DOHH2 (cell line): ENCODE data around the gene GIT1.

Experiments
- H3F3A ChIP-seq: fragments of 200-600 bp; sonication (generic), shearing (Covaris generic); 2 replicates; pipeline ENCODE4 v1.6.0; 2016; ENCODE audit warnings: antibody characterized with exemption, mild to moderate bottlenecking; ENCODE audit not compliant: control insufficient read depth, insufficient read depth
- H3K27ac ChIP-seq: fragments of 200-600 bp; sonication (generic); 2 replicates; pipeline ENCODE4 v1.5.1; 2014; ENCODE audit warnings: low read depth, mild to moderate bottlenecking, low read length, moderate library complexity
- H3K27me3 ChIP-seq: fragments of 200-600 bp; sonication (generic); 2 replicates; pipeline ENCODE4 v1.6.1; 2014; ENCODE audit warnings: mild to moderate bottlenecking, low read length, mixed read lengths; ENCODE audit not compliant: control insufficient read depth
- H3K36me3 ChIP-seq: fragments of 200-600 bp; sonication (generic); 2 replicates; pipeline ENCODE4 v1.6.1; 2014; ENCODE audit warnings: mild to moderate bottlenecking, low read length, moderate library complexity, mixed read lengths; ENCODE audit not compliant: control insufficient read depth
- H3K4me1 ChIP-seq: fragments of 200-600 bp; sonication (generic); 2 replicates; pipeline ENCODE4 v1.6.1; 2014; ENCODE audit warnings: mild to moderate bottlenecking, low read length, mixed read lengths; ENCODE audit not compliant: control insufficient read depth
- H3K4me2 ChIP-seq: fragments of 200-600 bp; sonication (generic); 2 replicates; pipeline ENCODE4 v1.6.0; 2014; ENCODE audit warnings: mild to moderate bottlenecking, low read length, moderate library complexity
- H3K4me3 ChIP-seq: fragments of 200-600 bp; sonication (generic); 2 replicates; pipeline ENCODE4 v1.5.1; 2014; ENCODE audit warnings: mild to moderate bottlenecking, low read length, mixed read lengths
- H3K79me2 ChIP-seq: fragments of 200-600 bp; sonication (generic); 2 replicates; pipeline ENCODE4 v1.6.1; 2014; ENCODE audit warnings: mild to moderate bottlenecking, low read length, mixed read lengths; ENCODE audit not compliant: control insufficient read depth
- H3K9me2 ChIP-seq: fragments of 200-600 bp; sonication (generic); replicated peaks from 2 replicates; pipeline ENCODE4 v1.6.1; 2014; ENCODE audit warnings: mild to moderate bottlenecking, low read length, mixed read lengths; ENCODE audit not compliant: control insufficient read depth
- H3K9me3 ChIP-seq: fragments of 200-600 bp; sonication (generic); 2 replicates; pipeline ENCODE4 v1.6.1; 2014; ENCODE audit warnings: antibody characterized with exemption, low read length, mixed read lengths; ENCODE audit not compliant: control insufficient read depth, insufficient read depth
- H4K20me1 ChIP-seq: fragments of 200-600 bp; sonication (generic); 2 replicates; pipeline ENCODE4 v1.6.0; 2014; ENCODE audit warnings: low read depth, mild to moderate bottlenecking, antibody characterized with exemption, low read length, moderate library complexity; ENCODE audit not compliant: control insufficient read depth, insufficient read depth
- EZH2phosphoT487 ChIP-seq: fragments of 200-600 bp; sonication (generic); IDR thresholded peaks from 2 replicates; pipeline ENCODE4 v1.6.1; 2017; ENCODE audit warnings: borderline replicate concordance, mild to moderate bottlenecking, antibody characterized with exemption, low read length, moderate library complexity, mixed read lengths
- TF ChIP-seq, protein P1 (sequence below): fragments of 200-600 bp; sonication (generic); IDR thresholded peaks from one replicate; pipeline ENCODE4 v1.5.1; 2014; ENCODE audit warnings: antibody characterized with exemption, mild to moderate bottlenecking, low read depth, low read length; ENCODE audit not compliant: poor library complexity, severe bottlenecking

The GIT1 gene

DNA sequence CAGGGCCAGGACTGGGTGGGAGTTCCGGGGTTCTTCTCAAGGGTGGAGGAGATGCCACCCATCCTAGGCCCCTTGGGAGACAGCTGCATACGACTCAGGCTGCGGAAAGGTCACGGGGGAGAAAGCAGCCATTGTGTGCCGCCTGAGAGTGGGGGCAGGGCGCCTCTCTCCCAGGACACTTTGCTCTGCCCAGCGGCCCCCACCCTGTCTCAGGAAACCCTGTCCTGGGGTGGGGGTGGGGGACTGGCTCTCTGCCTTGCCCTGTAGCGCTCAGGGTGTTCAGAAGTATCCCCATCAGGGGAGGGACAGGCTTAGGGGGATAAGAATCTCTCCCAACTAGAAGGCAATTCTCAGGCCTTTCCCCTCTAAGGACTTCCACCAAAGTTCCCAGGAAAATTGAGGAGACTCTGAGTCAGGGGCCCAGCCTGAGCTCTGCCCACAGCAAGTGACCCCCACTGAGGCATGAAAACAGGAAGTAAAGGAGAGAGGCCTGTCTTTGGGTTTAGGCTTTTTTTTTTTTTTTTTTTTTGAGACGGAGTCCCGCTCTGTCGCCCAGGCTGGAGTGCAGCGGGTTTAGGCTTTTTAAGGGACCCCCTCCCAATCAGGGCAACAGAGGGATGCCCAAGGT is 4.9 kb downstream of the GIT1 start:
- H3K79me2 ChIP-seq = peaks cover 65% of the 10 kb centered on the region

DNA sequence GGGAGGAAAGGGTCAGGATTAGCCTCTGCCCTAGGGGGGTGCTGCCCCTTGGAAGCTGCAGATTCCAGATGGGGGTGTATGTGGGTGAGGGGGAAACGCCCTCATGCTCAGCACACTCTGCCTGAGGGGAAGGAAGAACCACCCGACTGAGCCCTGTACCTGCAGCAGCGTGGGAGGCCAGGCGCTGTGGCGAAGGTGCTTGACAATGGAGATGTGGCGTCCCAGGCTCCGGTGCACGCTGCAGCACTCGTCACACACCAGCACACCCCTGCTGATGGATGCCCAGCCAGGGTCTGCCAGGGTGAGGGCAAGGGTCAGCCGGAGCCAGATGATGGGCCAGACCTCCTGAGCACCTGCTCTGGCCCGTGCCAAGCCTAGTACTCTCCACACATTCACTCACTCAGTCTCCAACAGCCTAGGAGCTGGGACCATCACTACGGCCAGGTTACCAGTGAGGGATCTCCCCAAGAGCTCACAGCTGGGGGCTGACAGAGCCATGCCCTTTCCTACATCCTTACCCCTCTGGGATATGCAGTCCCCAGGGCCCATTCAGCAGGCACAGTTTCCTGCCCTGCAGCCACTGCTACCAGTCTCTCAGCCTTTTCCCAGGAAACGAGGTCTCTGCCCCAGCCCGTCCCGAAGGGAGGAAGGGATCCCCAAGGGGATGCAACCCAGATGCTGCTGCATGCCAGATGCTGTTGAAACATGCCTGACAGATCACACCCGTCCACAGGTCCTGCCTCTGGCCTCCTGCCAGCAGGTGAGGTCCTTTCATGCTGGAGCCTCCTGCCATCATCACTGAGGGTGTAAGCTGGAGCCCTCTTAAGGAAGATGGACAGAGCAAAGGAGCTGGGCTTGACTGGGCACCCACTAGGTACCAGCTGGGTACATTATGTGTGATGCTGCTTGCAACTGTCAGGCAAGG is 5.9 kb downstream of the GIT1 start:
- TF ChIP-seq EZH2phosphoT487 = no peak
- TF ChIP-seq, protein P1, sequence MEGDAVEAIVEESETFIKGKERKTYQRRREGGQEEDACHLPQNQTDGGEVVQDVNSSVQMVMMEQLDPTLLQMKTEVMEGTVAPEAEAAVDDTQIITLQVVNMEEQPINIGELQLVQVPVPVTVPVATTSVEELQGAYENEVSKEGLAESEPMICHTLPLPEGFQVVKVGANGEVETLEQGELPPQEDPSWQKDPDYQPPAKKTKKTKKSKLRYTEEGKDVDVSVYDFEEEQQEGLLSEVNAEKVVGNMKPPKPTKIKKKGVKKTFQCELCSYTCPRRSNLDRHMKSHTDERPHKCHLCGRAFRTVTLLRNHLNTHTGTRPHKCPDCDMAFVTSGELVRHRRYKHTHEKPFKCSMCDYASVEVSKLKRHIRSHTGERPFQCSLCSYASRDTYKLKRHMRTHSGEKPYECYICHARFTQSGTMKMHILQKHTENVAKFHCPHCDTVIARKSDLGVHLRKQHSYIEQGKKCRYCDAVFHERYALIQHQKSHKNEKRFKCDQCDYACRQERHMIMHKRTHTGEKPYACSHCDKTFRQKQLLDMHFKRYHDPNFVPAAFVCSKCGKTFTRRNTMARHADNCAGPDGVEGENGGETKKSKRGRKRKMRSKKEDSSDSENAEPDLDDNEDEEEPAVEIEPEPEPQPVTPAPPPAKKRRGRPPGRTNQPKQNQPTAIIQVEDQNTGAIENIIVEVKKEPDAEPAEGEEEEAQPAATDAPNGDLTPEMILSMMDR = no peak
- Histone ChIP-seq H3K27me3 (no peaks in the 10 kb centered on the region), H3K79me2 (peaks cover 61% of the 10 kb centered on the region), H3K36me3 (peaks cover 51% of the 10 kb centered on the region), H3K9me2 (no peaks in the 10 kb centered on the region), H3K4me1 (peaks cover 58% of the 10 kb centered on the region), H3K27ac (peak overlapping the region; percentile 49; the same call in 1 of the 2 replicates), H3F3A (no peaks in the 10 kb centered on the region), H4K20me1 (peaks cover 18% of the 10 kb centered on the region), H3K4me2 (no peak overlapping the region; the same call in 1 of the 2 replicates), H3K4me3 (no peak overlapping the region), H3K9me3 (no peaks in the 10 kb centered on the region)

More for the DNA sequence above, 4.9 kb downstream of the GIT1 start:
- H3F3A ChIP-seq = no peaks in the 10 kb centered on the region
- peak overlapping the region; percentile 60 for H3K4me3 ChIP-seq
- peaks cover 48% of the 10 kb centered on the region for H3K36me3 ChIP-seq
- H3K27ac ChIP-seq = peak overlapping the region; percentile 49
- TF ChIP-seq, protein P1 = no peak
- TF ChIP-seq EZH2phosphoT487 = no peak
- no peaks in the 10 kb centered on the region for H3K9me3 ChIP-seq
- H3K4me2 ChIP-seq = peak overlapping the region; percentile 79
- H3K9me2 ChIP-seq = no peaks in the 10 kb centered on the region
- H3K27me3 ChIP-seq = no peaks in the 10 kb centered on the region
- H3K4me1 ChIP-seq = peaks cover 58% of the 10 kb centered on the region
- peaks cover 20% of the 10 kb centered on the region for H4K20me1 ChIP-seq

DNA sequence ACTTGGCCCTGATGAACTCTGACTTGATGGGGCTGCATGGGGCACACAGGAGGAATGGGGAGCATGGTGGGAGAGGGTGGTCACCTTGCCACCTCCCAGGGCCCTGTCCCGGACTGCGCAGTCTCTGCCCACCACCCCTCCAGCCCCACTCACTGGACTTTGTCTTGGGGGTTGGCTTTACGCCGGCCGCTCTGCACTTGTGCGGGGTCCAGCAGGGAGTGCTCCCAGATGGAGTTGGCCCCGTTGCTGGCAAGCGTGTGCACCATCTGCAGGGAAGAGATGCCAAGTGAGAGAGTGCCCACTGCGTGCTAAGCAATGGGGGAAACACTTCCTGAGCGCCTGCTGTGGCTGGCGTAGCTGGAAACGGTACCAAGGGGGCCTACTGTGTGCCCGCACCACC is 6.7 kb downstream of the GIT1 start:
- Histone ChIP-seq H3F3A (no peaks in the 10 kb centered on the region), H3K79me2 (peaks cover 53% of the 10 kb centered on the region)
- TF ChIP-seq EZH2phosphoT487 = no peak
- TF ChIP-seq, protein P1 = no peak

More for the DNA sequence above, 6.7 kb downstream of the GIT1 start:
- Histone ChIP-seq H3K27me3 (no peaks in the 10 kb centered on the region), H4K20me1 (peaks cover 14% of the 10 kb centered on the region), H3K4me3 (no peak overlapping the region), H3K4me2 (no peak overlapping the region), H3K36me3 (peaks cover 57% of the 10 kb centered on the region), H3K27ac (no peak overlapping the region), H3K4me1 (peaks cover 52% of the 10 kb centered on the region), H3K9me3 (no peaks in the 10 kb centered on the region), H3K9me2 (no peaks in the 10 kb centered on the region)
